ENCODE data around the gene ITPA.

GRCh38 chr20:3229158-3229557, 19.9 kb downstream of the ITPA start:
- TF ChIP-seq POLR2A (IDR thresholded peaks at IDR 0.05; ENCODE audit: low read depth, low read length), result no peak
- TF ChIP-seq POLR2AphosphoS5 (IDR thresholded peaks at IDR 0.05; ENCODE audit: insufficient read depth, low read depth, low read length), result no peak
- TF ChIP-seq CTCF (IDR thresholded peaks at IDR 0.05; ENCODE audit: extremely low read depth in 1 of 2, insufficient read depth in 1 of 2, low read depth in 1 of 2, low read length in 2 of 2), result no peak
- TF ChIP-seq MYC (IDR thresholded peaks at IDR 0.05; ENCODE audit: low read depth, low read length), result no peak
- no peak for TF ChIP-seq EZH2 (IDR thresholded peaks at IDR 0.05; ENCODE audit: borderline replicate concordance, low read depth, low read length, severe bottlenecking)
- TF ChIP-seq GATA2 (IDR thresholded peaks at IDR 0.05; ENCODE audit: insufficient read depth, insufficient read length, low read depth, low read length), result no peak
- TF ChIP-seq MAX (IDR thresholded peaks at IDR 0.05; ENCODE audit: insufficient read depth, insufficient read length), result no peak
- no peak for TF ChIP-seq JUN (IDR thresholded peaks at IDR 0.05; ENCODE audit: borderline replicate concordance, insufficient read depth, insufficient read length, low read depth)
